ENCODE measurements around the gene FAM210A.
"Not testable (repeated sequence)": the region's sequence is repeated elsewhere in the genome, so short reads cannot be mapped to it uniquely, and the experiment has no call there.

Gene FAM210A

GRCh38 chr18:13712400-13713131 lies 13.8 kb downstream of the FAM210A start:
- DNase-seq (ENCODE audit: low read depth), result no peak
- H3K4me3 ChIP-seq (ENCODE audit: low read depth, low read length), result no peak overlapping the region

- no peak for DNase-seq (ENCODE audit: low read depth)
- H3K4me3 ChIP-seq (ENCODE audit: low read depth, low read length), result no peak overlapping the region
Measured at GRCh38 chr18:13710414-13710831, 15.9 kb downstream of the FAM210A start.

GRCh38 chr18:13703899-13704298 lies 22.5 kb downstream of the FAM210A start:
- H3K4me3 ChIP-seq (ENCODE audit: low read depth, low read length), result no peak overlapping the region
- DNase-seq (ENCODE audit: low read depth), result no peak

- DNase-seq (ENCODE audit: low read depth), result no peak
- no peak overlapping the region for H3K4me3 ChIP-seq (ENCODE audit: low read depth, low read length)
Measured at GRCh38 chr18:13700153-13700552, 26.2 kb downstream of the FAM210A start.

GRCh38 chr18:13696961-13697360 lies 29.4 kb downstream of the FAM210A start:
- no peak overlapping the region for H3K4me3 ChIP-seq (ENCODE audit: low read depth, low read length)
- DNase-seq (ENCODE audit: low read depth), result no peak

- not testable (repeated sequence) for H3K4me3 ChIP-seq (ENCODE audit: low read depth, low read length); DNase-seq (ENCODE audit: low read depth)
Measured at GRCh38 chr18:13695337-13695736, 31.0 kb downstream of the FAM210A start.

GRCh38 chr18:13690060-13690459 lies 36.3 kb downstream of the FAM210A start:
- H3K4me3 ChIP-seq (ENCODE audit: low read depth, low read length); DNase-seq (ENCODE audit: low read depth): not testable (repeated sequence)

- no peak overlapping the region for H3K4me3 ChIP-seq (ENCODE audit: low read depth, low read length)
- DNase-seq (ENCODE audit: low read depth), result no peak
Measured at GRCh38 chr18:13688191-13689136, 37.9 kb downstream of the FAM210A start.

- H3K4me3 ChIP-seq (ENCODE audit: low read depth, low read length), result no peak overlapping the region
- no peak for DNase-seq (ENCODE audit: low read depth)
Measured at GRCh38 chr18:13684546-13684945, 41.8 kb downstream of the FAM210A start.

- no peak overlapping the region for H3K4me3 ChIP-seq (ENCODE audit: low read depth, low read length)
- no peak for DNase-seq (ENCODE audit: low read depth)
Measured at GRCh38 chr18:13681701-13682100, 44.7 kb downstream of the FAM210A start.

- DNase-seq (ENCODE audit: low read depth), result no peak
- no peak overlapping the region for H3K4me3 ChIP-seq (ENCODE audit: low read depth, low read length)
Measured at GRCh38 chr18:13680612-13681011, 45.7 kb downstream of the FAM210A start.

GRCh38 chr18:13677350-13677749 lies 49.0 kb downstream of the FAM210A start:
- not testable (repeated sequence) for DNase-seq (ENCODE audit: low read depth); H3K4me3 ChIP-seq (ENCODE audit: low read depth, low read length)

- H3K4me3 ChIP-seq (ENCODE audit: low read depth, low read length), result no peak overlapping the region
- DNase-seq (ENCODE audit: low read depth), result no peak
Measured at GRCh38 chr18:13676471-13676870, 49.9 kb downstream of the FAM210A start.

GRCh38 chr18:13672657-13673056 lies 53.7 kb downstream of the FAM210A start:
- H3K4me3 ChIP-seq (ENCODE audit: low read depth, low read length), result no peak overlapping the region
- no peak for DNase-seq (ENCODE audit: low read depth)

GRCh38 chr18:13661779-13662256 lies 64.5 kb downstream of the FAM210A start:
- peak; percentile 4 for DNase-seq (ENCODE audit: low read depth)
- H3K4me3 ChIP-seq (ENCODE audit: low read depth, low read length), result no peak overlapping the region

GRCh38 chr18:13661051-13661778 lies 65.1 kb downstream of the FAM210A start:
- H3K4me3 ChIP-seq (ENCODE audit: low read depth, low read length), result no peak overlapping the region
- no peak for DNase-seq (ENCODE audit: low read depth)

GRCh38 chr18:13660510-13660909 lies 65.8 kb downstream of the FAM210A start:
- H3K4me3 ChIP-seq (ENCODE audit: low read depth, low read length), result no peak overlapping the region
- no peak for DNase-seq (ENCODE audit: low read depth)

GRCh38 chr18:13658436-13659204 lies 67.7 kb downstream of the FAM210A start:
- no peak overlapping the region for H3K4me3 ChIP-seq (ENCODE audit: low read depth, low read length)
- no peak for DNase-seq (ENCODE audit: low read depth)

GRCh38 chr18:13657974-13658373 lies 68.4 kb downstream of the FAM210A start:
- no peak for DNase-seq (ENCODE audit: low read depth)
- H3K4me3 ChIP-seq (ENCODE audit: low read depth, low read length), result no peak overlapping the region

Measured in skeletal muscle cell (primary cell).